Smooth muscle cell of the brain vasculature (primary cell): ENCODE results near the gene SHANK2.

Source experiments
- DNase-seq: peaks from one replicate; pipeline ENCODE4 v3.0.0-alpha.2; 2012; ENCODE audit warnings: low read depth, low spot score

SHANK2 gene

GRCh38 chr11:71202598-71202944 lies 49.8 kb downstream of the SHANK2 start:
- no peak for DNase-seq
